ENCODE measurements around the gene NUP37. TPM values are rescaled to one million over a fixed set of nuclear protein-coding genes. Genes with fewer than 3 reads are reported as not detected.

The NUP37 gene
- total and polyA plus RNA-seq, 2 of the 8 experiments (the other 6 are each of a cell fraction or from before 2014, with no cell fraction given): 53.5 to 71.0 TPM

GRCh38 chr12:102043928-102044327, 76.0 kb downstream of the NUP37 start (continued):
- no peak for TF ChIP-seq MAFK (IDR thresholded peaks at IDR 0.05; ENCODE audit: low read depth, low read length)
